ENCODE results near the gene CAMK1D.

DNA sequence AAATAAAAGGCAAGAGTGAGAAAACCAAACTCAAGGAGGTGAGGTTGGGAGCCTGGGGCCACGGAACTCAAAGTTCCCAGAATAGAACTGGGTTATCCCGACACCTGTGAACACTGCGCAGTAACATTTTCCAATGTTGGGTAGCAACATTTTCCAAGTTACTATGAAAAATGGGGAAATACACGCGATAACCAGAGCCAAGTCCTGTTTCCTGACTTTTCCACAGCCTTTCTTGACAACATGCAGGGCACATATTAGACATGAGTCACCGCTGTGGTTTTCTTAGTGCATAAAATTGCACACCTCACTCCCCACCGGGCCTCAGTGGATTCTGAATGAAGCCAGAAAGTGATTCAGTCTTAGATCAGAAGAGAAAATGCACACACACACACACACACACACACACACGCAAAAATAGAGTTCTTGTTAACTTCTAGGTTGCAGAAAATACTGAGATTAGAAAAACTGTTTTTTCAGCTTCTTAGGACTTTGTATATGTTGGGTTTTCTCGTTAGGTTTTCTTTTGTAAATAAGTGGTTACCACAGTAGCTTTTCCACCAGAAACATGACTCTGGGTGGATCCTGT is 70.0 kb downstream of the CAMK1D start:
- TF ChIP-seq, protein P1, sequence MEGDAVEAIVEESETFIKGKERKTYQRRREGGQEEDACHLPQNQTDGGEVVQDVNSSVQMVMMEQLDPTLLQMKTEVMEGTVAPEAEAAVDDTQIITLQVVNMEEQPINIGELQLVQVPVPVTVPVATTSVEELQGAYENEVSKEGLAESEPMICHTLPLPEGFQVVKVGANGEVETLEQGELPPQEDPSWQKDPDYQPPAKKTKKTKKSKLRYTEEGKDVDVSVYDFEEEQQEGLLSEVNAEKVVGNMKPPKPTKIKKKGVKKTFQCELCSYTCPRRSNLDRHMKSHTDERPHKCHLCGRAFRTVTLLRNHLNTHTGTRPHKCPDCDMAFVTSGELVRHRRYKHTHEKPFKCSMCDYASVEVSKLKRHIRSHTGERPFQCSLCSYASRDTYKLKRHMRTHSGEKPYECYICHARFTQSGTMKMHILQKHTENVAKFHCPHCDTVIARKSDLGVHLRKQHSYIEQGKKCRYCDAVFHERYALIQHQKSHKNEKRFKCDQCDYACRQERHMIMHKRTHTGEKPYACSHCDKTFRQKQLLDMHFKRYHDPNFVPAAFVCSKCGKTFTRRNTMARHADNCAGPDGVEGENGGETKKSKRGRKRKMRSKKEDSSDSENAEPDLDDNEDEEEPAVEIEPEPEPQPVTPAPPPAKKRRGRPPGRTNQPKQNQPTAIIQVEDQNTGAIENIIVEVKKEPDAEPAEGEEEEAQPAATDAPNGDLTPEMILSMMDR (IDR thresholded peaks at IDR 0.05): no peak
- no peak for TF ChIP-seq NR2C2 (CRISPR knock-in tag; IDR thresholded peaks at IDR 0.05)
- TF ChIP-seq, protein P2, sequence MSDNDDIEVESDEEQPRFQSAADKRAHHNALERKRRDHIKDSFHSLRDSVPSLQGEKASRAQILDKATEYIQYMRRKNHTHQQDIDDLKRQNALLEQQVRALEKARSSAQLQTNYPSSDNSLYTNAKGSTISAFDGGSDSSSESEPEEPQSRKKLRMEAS (CRISPR knock-in tag; IDR thresholded peaks at IDR 0.05): no peak
- no peak for TF ChIP-seq ZNF671 (CRISPR knock-in tag; IDR thresholded peaks at IDR 0.05)
- TF ChIP-seq TEAD1 (CRISPR knock-in tag; IDR thresholded peaks at IDR 0.05): no peak
- TF ChIP-seq ATF1 (CRISPR knock-in tag; IDR thresholded peaks at IDR 0.05): no peak
- no peak for TF ChIP-seq SP1 (CRISPR knock-in tag; conservative IDR thresholded peaks at IDR 0.05)

Measured in WTC11 (cell line).